Muscle of arm (tissue), 12 donors: ENCODE data around the gene UNC5A. TPM values are rescaled to one million over a fixed set of nuclear protein-coding genes. Genes with fewer than 3 reads are reported as not detected.

ENCODE experiments used
- DNase-seq: peaks from one replicate; pipeline ENCODE4 v3.0.0-alpha.2; 2013
- polyA plus RNA-seq, 12 donors: library from polyadenylated mRNA; unstranded; fragments of 120-200 nt; gene quantifications; one replicate each; pipeline ENCODE4 v1.2.1, GENCODE V29; 2013; ENCODE audit not compliant: insufficient read length in 12 of 12

Gene UNC5A
- polyA plus RNA-seq, 12 donors = 0.67 to 1.8 (median 1.3) TPM; not detected in 2

GRCh38 chr5:176820937-176821336 lies 10.6 kb downstream of the UNC5A start:
- DNase-seq = no peak

GRCh38 chr5:176821441-176821840 lies 11.1 kb downstream of the UNC5A start:
- no peak for DNase-seq

- no peak for DNase-seq
Observed at GRCh38 chr5:176822041-176822792, 11.9 kb downstream of the UNC5A start.

- DNase-seq = no peak
Observed at GRCh38 chr5:176822793-176823481, 12.6 kb downstream of the UNC5A start.

GRCh38 chr5:176823869-176824412 lies 13.6 kb downstream of the UNC5A start:
- no peak for DNase-seq

- no peak for DNase-seq
Observed at GRCh38 chr5:176824604-176825003, 14.2 kb downstream of the UNC5A start.

GRCh38 chr5:176825234-176825633 lies 14.9 kb downstream of the UNC5A start:
- no peak for DNase-seq

- no peak for DNase-seq
Observed at GRCh38 chr5:176825957-176826356, 15.6 kb downstream of the UNC5A start.

GRCh38 chr5:176827736-176828414 lies 17.5 kb downstream of the UNC5A start:
- DNase-seq = no peak

- DNase-seq = no peak
Observed at GRCh38 chr5:176829320-176829719, 19.0 kb downstream of the UNC5A start.

GRCh38 chr5:176830422-176830994 lies 20.1 kb downstream of the UNC5A start:
- no peak for DNase-seq

GRCh38 chr5:176830995-176831423 lies 20.6 kb downstream of the UNC5A start:
- DNase-seq = no peak

- no peak for DNase-seq
Observed at GRCh38 chr5:176831425-176831824, 21.1 kb downstream of the UNC5A start.

- no peak for DNase-seq
Observed at GRCh38 chr5:176832162-176832561, 21.8 kb downstream of the UNC5A start.

- no peak for DNase-seq
Observed at GRCh38 chr5:176833286-176833685, 22.9 kb downstream of the UNC5A start.

- no peak for DNase-seq
Observed at GRCh38 chr5:176835918-176836317, 25.6 kb downstream of the UNC5A start.

- DNase-seq = no peak
Observed at GRCh38 chr5:176836811-176837706, 26.7 kb downstream of the UNC5A start.

- peak; percentile 91 for DNase-seq
Observed at GRCh38 chr5:176837707-176838115, 27.4 kb downstream of the UNC5A start.

GRCh38 chr5:176843673-176844072 lies 33.3 kb downstream of the UNC5A start:
- no peak for DNase-seq

GRCh38 chr5:176844281-176844680 lies 33.9 kb downstream of the UNC5A start:
- no peak for DNase-seq
